GM19395 (cell line): ENCODE data around the gene MSTN.
A peak's percentile ranks its signal among the peaks of the same experiment; 100 is the strongest.

Source experiments
- ATAC-seq: cut with Tn5 transposase; IDR thresholded peaks from one replicate; pipeline ENCODE4 v1.9.1; 2021; ENCODE audit warnings: mild to moderate bottlenecking, moderate library complexity; ENCODE audit not compliant: unreplicated experiment

Gene MSTN

DNA sequence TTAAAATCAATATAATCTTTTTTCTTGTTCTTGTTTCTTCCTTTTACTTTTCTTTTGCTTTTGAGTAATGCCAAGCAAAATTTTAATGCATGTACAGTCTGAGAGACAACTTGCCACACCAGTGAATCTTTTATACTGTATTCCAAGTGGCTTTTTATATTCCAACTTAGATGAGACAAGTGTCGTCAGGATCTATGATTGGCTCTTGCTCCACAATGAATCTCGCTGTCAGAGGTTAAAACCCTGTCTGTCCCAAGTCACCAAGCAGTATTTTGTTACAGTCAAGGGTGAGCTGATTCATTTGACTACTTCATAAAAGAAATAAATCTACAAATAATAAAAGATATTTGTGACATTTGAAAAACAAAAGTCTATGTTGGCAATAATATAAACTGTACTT lies at the start of gene MSTN:
TSS of gene MSTN (minus strand) at position 129 of the 400 bp plus-strand sequence. CDS start 133 bp downstream, outside the sequence.
- ATAC-seq: no peak

DNA sequence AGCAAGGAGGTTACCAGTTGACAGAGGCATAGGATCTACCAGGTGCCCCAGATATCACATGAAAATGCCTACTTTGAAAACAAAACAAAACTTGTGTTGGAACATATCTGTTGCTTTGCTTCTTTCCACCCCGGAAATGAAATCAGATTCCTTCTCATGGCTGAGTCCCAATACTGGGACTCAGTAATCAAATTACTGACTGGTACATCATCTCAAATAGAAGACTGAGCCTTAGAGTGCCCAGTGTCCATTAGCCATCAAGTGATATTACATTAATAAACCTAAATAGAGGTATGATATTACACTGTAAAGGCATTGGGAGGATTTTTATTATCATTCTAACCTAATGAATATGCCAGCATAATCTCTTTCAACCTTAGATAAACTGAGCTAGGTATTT lies 48.6 kb upstream of the MSTN start:
- no peak for ATAC-seq

DNA sequence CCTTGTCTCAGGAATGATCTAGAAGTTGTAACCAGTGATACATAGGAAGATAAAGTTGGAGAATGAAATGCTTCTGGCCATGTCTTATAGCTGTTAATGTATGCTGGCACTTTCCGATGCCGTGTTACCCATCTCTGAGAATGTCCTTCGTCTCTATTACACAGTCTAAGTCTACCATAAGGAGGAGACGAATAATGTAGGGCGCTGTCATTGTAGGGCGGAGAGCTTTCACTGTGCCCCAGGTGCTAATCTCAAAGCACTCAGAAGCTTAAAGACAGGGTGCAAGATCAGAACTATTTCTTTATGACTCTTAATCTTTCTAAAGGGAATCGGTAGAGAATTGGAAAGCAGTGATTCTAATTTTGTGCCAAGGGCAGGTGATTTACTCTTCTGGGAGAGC lies 48.2 kb upstream of the MSTN start:
- no peak for ATAC-seq

DNA sequence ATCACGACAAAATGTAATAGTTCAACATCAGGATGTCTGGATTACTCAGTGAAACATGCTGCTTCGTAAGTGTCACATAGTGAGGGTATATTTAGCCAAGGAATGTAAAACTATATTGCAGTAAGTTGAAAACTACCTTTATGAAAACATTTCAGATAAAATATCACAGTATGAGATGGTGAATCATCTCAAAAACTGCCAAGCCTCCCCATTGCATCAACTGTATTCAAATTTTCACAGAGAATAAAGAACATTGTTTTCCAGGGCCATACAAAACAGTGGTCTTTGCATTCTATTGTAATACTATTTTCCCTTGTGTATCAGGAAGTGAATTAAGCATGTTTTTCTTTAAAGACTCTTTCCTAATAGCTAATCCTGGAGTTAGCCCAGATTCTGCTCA lies 47.6 kb upstream of the MSTN start:
- no peak for ATAC-seq

DNA sequence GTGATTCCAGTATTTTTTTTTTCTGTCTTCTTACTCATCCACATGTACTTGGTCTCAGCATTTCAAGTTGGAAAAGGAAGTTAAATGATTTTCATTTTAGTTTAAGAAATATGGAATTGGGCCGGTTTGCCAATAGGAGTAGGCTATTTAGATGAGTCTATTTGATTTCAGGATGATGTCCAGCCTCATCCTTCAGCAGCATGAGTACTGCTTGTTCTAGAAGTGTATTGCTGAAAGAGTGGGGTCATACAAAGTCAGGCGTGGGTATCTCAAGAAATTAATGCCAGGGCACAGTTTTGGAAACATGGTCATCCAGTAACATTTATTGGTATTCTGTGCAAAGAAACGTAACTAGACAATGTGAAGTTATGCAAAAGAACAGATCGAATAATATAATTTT lies 44.9 kb upstream of the MSTN start:
- ATAC-seq: no peak

DNA sequence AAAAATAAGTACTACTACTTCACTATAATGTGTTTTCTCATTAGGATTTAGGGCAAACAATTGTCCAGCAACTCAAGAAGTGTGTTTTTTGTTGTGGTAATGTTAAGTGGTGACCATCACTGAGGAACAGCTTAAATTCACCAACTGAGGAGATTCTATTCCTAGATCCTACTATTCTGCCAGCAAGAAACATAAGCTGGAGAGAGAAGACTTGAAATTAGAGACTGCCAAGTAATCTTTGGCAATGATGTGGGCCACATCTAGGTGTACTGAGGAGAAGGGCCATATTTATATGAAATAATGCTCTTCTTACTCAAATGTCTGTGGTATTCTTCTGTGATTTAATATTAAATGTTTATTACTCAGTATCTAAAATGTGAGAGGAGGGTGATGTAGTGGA lies 44.3 kb upstream of the MSTN start:
- ATAC-seq: no peak

DNA sequence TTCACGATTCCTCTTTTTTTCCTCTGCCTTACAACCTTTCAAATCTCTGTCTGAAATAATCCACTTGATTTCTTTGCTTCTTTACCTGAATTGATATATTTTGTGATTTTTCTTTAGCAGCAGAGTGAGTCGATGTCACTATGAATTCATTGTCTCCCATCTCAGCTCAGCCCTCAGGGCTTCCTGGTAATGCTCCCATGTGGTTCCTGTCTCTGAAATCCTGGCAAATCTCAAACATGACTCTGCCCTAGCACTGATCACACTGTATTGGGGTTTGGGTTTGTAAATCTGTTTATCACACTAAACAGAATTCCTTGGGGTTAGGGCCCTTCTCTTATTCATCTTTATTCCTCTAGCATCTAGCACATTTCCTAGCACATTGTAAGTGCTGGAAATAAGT lies 43.0 kb upstream of the MSTN start:
- no peak for ATAC-seq

DNA sequence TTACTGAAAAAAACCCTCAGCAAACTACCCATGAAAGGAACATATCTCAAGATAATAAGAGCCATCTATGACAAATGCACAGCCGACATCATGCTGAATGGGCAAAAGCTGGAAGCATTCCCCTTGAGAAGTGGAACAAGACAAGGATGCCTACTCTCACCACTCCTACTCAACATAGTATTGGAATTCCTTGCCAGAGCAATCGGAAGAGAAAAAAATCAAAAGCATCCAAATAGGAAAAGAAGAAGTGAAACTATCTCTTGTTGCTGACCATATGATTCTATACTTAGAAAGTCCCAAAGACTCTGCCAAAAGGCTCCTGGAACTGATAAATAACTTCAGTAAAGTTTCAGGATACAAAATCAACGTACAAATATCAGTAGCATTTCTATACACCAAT lies 40.6 kb upstream of the MSTN start:
- ATAC-seq: no peak

DNA sequence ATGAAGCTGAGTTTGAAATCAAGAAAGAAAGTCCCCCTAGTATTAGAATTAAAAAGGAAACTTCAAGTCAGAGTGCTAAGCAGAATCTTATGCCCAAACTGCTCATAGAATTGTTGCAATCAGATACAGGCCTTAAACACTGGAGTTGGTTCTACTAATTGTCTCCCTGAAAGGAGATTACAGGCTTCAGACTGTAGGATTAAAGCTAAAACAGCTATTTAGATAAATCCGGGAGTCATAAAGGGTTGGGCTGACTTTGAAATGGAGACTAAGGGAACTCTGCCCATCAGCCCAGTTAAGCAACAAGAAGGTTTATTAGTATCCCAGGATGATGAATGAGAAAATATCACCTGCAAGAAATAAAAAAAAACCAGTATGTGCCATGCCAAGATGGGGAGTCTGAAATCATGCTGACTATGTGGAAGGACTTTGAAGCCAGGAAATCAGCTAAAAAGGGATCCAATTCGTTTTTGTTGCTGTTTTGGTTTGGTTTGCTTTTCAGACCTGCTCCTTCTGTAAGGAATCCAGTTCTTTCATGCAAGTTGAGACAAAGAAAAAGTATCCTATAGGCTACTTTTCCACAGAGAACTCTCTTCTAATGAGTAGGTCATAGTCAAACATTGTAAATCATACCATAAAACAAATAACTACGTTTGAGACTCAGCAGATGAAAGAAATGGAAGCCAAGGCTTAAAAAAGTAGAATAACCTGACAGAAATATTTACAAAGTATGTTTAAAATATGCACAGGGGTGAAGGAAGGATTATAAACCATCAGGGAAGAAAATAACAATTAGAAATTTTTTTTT lies 37.6 kb upstream of the MSTN start:
- no peak for ATAC-seq

DNA sequence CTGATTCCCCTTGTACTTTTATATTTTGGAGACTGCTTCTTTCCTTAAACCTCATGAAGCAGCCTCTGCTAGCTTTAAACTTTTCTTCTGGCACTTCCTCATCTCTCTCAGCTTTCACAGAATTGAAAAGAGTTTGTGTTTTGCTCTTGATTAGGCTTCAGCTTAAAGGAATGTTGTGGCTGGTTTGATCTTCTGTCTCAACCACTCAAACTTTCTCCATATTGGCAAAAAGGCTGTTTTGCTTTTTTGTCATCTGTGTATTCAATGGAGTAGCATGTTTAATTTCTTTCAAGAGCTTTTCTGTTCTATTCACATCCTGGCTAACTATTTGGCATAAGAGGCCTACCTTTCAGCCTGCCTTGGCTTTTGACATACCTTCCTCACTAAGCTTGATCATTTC lies 36.3 kb upstream of the MSTN start:
- no peak for ATAC-seq

DNA sequence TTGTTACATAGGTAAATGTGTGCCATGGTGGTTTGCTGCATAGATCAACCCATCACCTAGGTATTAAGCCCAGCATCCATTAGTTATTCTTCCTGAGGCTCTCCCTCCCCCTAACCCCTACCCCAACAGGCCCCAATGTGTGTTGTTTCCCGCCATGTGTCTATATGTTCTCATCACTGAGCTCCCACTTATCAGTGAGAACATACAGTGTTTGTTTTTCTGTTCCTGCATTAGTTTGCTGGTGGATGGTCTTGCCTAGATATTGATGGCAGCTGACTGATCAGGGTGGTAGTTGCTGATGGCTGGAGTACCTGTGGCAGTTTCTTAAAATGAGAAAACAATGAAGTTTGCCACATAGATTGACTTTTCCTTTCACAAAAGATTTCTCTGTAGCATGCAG lies 34.6 kb upstream of the MSTN start:
- no peak for ATAC-seq

DNA sequence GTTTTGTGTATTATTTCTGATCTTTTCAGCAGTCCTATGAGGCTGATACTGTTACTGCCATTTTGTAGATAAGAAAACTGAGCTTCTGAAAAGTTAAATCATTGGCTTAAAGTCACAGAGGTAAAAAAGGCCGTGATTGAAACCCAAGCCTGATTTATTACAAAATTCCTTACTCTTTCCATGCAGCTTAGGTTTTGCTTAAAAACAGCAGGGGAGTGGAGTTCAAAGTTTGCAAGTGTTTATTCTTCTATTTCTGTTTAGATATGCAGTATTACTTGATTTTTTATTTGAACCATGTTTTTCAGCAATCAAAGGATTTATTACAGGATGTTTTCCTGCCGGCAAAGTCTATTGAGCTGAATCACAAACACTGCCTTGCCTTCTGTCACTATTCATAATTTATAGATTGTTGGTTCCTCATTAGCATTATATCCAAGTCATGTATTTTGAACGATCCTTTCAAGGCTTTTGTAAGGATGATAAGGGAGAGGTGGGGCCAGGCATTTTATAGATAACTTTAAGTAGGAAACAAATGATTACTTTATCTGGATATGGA lies 31.9 kb upstream of the MSTN start:
- ATAC-seq: no peak

DNA sequence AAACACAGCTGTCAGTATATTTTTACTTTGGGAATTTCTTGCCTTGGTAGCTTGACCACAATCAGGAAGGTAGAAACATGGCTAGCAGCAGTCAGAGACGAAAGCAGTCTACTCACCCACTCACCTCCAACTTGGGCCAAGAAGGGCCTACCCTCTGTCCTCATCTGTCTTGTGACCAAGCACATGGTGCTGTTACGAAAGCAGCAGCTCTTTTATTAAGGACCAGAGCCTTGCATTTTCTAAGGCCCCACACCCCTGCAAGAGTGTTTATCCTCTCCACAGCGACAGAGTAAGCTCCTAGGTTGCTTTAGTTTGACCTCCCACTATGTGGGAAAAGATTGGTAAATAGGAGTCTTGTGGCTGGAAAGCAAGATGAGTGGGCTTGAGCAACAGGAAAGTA lies 31.3 kb upstream of the MSTN start:
- no peak for ATAC-seq

DNA sequence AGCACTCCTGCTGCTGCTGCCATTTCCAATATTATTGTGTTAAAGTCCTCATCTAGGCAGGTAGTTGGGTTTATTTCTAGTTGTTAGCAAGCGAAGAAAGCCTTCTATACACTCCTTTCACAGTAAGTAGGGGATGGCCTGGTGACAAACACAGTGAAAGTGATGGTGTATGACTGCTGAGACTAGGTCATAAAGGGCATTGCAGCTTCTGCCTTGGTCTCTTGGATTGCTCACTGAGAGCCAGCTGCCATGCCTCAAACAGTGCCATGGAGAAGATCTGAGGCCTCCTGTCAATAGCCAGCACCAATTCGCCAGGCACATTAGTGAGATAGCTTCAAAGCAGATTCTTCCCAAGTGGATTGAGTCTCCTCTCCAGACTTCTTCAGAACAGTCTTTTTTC lies 27.6 kb upstream of the MSTN start:
- ATAC-seq: no peak

DNA sequence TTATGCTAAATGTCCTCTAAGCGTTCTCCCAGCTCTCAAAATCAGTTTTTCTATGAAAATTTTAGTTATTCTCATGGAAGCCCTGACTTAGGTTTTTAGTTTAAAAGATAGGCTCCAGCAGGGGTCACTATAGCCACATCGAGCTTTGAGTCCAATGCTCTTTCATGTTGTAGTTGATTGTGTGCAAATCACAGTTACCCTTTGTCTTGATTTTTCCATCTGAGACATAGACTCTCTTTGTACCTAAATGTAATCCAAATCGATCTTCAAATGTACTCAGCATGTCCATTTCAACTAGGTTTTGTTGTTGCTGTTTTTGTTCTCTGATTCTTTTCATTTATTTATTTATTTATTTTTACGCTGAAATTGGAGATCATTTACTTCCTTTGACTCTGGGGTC lies 26.4 kb upstream of the MSTN start:
- ATAC-seq: peak; percentile 78

DNA sequence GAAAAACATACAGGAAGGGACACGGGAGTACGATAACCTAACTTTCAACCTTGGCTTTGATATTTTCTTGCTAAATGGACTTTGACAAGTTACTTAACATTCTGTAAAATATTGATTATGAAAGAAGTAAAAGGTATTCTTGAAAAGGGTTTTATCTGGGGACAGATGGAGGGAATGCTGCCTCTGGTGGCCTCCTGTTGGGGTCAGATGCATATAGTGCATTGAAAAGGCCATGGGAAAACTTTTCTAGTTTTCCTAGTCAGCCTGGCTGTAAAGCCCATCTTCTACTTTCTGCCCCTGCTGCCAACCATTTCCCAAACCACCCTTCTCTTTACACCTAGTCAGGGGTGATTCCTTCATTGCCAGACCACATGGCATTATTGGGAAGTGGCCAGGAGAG lies 22.2 kb upstream of the MSTN start:
- ATAC-seq: no peak

DNA sequence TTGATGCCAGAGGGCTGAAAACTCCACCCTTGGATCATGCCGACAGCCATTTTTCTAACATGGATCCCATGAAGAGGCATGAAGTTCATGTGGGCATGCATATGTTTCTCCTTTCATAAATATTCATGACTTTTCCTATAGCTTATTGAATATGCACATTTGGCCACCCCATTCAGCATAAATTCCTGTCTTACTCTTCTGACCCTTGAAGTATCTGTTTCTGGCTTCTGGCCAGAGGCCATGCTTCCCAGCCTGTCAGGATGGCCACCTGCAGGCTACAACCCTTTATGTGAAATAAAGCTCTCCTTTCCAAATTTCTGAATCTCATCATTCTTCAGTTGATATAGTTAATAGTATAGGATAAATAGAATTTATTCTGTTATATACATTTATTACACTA lies 19.6 kb upstream of the MSTN start:
- no peak for ATAC-seq

DNA sequence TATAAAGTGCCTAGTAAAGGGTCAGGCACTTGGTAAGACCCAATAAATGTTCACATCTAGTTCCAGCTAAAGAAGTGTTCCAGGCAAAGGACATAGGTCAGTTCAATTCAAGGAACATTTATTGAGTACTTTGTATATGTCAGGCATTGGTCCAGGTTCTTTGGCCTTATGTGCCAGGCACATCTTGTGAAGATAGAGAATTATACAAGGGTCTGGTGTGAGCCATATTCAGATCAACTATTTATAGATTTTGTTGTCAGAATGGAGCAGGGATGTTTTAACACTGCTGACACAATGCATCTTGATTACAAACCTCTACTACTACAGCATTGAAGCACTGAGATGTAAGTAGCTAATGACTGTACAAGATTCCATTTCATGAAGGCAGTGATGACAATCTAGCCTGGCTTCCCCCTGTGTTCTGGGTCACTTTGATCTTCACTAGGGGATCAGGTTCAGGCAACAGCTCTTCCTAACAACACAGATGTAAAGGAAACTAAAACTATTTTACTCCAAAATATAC lies 18.1 kb upstream of the MSTN start:
- no peak for ATAC-seq

DNA sequence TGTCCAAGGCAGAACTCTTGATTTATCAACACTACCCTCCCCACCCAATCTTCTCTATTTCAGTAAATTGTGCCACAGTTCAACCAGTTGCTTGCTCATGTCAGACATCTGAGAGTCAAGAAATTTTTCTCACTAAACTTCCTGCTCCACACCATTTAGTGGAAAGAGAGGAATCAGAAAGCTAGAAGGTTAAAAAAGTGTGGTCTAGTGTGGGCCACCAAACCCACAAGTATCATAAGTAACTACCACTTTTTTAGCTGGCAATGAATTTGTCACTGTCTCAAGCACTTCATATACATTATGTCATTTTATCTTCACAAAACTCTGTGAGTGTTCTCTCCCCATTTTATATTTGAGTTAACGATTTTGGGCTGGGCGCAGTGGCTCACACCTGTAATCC lies 16.6 kb upstream of the MSTN start:
- no peak for ATAC-seq

DNA sequence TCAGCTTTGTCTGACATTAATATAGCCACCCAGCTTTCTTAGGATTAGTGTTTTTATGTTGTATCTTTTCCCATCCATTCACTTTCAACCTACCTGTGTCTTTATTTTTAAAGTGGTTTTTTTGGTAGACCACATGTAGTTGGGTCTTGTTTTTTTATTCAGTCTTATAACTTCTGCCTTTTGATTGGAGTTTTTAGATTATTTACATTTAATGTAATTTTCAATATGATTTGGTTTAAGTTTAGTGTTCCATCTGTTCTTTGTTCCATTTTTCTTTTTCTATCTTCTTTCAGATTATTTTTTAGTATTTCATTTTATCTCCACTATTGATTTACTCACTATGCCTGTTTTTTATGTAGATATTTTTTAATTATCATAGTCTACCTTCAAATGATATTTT lies 13.1 kb upstream of the MSTN start:
- no peak for ATAC-seq

DNA sequence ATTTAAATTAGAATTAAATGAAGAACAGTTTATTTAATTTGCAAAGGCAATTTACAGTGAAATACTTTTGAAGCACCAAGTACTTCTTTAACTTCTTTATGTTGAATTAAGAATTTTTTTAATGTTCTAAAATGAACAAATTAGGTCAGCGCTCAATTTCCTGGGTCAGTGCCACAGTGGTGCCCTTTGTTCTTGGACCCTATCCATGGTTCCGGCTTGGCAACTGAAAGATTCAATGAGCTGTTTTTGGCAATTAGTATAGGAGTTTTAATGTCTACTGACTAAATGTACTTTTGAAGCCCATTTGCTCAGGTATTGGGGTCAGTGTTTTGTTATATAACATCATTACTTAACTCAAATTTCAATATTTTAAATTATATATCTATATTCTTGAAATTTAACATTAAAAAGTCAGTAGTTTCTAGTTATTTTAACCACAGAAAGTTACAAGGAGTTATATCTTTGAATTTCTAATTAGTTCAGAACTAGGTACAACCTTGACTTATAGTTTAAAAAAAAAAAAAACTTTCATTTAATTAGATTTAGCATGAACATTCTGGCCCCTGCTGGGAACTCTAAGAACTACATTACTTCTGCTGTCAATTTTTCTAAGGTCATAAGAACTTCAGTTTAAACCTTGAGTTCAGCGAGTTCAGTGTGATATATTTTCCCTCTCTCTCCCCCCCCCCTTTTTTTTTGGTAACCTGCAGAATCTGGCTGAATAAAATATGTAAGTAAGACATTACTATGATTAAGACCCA lies 7.6 kb upstream of the MSTN start:
- ATAC-seq: peak; percentile 81

DNA sequence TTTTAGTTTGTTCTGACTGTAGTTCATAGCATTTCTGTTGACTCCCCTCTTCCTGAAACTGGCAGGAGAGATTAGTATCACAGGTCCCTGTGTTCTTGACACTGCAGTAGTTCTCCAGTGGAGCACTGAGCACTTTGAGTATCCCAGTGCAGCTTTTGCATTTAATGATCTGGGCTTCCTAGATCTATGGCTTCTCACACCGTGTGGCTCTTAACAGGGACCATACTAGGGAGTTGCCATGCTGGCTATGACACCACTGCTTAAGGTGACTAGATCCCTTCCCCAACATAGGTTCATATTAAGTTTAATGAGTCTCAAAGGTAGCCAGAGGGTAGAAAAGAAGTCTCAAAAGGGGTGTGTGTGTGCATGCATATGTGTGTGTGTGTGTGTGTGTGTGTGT lies 6.2 kb upstream of the MSTN start:
- no peak for ATAC-seq
